Measurements from ENCODE around the gene TAF4.

The TAF4 gene

GRCh38 chr20:61940976-61941720 is 124.5 kb downstream of the TAF4 start:
- no peak for DNase-seq

- DNase-seq = no peak
These were observed 125.2 kb downstream of the TAF4 start for GRCh38 chr20:61940491-61940890.

- DNase-seq = no peak
These were observed 125.9 kb downstream of the TAF4 start for GRCh38 chr20:61939691-61940360.

GRCh38 chr20:61938839-61939690 is 126.6 kb downstream of the TAF4 start:
- no peak for DNase-seq

GRCh38 chr20:61937963-61938838 is 127.5 kb downstream of the TAF4 start:
- no peak for DNase-seq

- DNase-seq = no peak
These were observed 128.3 kb downstream of the TAF4 start for GRCh38 chr20:61937146-61937962.

GRCh38 chr20:61936701-61937131 is 129.0 kb downstream of the TAF4 start:
- DNase-seq = no peak

- DNase-seq = no peak
These were observed 129.6 kb downstream of the TAF4 start for GRCh38 chr20:61935926-61936700.

GRCh38 chr20:61934716-61935530 is 130.8 kb downstream of the TAF4 start:
- no peak for DNase-seq

- DNase-seq = no peak
These were observed 131.5 kb downstream of the TAF4 start for GRCh38 chr20:61933951-61934715.

GRCh38 chr20:61933481-61933950 is 132.2 kb downstream of the TAF4 start:
- no peak for DNase-seq

GRCh38 chr20:61932711-61933480 is 132.8 kb downstream of the TAF4 start:
- no peak for DNase-seq

- no peak for DNase-seq
These were observed 133.5 kb downstream of the TAF4 start for GRCh38 chr20:61932199-61932592.

GRCh38 chr20:61931476-61932198 is 134.0 kb downstream of the TAF4 start:
- no peak for DNase-seq

GRCh38 chr20:61930776-61931475 is 134.8 kb downstream of the TAF4 start:
- no peak for DNase-seq

- DNase-seq = no peak
These were observed 135.6 kb downstream of the TAF4 start for GRCh38 chr20:61929971-61930666.

Measured in kidney glomerular epithelial cell (primary cell).